CD4-positive, alpha-beta T cell treated with Interleukin-17A for 1 hour (primary cell): ENCODE data around the gene FHIT.

Experiments used
- DNase-seq: peaks from one replicate; pipeline ENCODE4 v3.0.0-alpha.2; 2020

FHIT gene

GRCh38 chr3:60250810-60251209 is 1000.4 kb downstream of the FHIT start:
- no peak for DNase-seq

DNA sequence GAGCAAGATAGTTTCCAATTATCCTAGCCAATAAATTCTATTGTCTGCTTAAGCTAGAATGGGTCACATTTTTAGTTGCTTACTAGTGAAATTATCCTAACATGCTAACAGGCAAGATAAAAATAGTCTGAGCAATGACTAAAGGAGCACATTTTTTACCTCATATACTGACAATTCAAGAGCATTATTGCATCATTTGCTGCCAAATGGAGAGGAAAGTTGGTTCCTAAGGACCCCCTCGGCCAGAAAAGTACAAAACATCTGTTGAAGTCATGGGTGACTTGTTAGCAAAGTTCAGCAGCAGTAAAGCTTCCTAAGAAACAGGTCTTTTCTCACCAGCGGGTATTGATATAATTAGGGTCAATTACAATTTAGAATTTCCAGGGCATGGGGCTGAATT is 1001.0 kb downstream of the FHIT start:
- no peak for DNase-seq

DNA sequence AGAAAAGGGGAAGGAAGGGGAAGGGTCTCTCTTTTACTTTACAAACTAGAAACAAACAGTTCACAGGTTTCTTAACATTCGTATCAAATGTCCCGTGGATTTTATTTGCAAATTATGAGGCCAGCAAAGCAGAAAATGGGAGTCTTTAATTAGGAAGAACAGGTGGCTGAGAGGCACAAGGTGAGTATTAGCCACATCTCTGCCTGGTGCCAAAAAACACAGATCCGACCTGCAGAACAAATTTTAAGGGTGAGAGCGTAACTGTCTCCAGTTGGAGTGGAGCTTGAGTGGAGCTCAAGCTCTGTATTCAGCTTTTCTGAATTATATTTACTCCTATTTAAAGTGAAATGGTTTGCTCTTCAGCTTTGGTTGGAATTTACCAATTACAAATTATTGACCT is 1004.9 kb downstream of the FHIT start:
- no peak for DNase-seq

DNA sequence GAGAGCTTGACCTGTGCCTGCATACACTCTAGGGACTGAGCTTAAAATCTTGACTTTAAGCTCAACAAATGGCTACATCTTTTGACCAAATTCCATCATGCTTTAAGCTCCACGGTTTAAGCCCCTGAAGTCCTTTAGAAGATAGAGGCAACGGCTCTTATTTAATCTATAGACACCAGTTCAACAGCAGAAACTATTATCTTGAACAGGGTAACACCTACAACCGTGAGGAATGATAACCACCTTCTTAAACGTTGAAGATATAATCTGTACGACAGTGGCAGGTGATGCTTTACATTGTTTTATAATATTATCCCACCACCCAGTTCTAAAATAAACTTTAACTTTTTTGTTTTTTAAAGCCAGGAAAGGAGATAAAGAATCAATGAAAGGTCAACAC is 1007.8 kb downstream of the FHIT start:
- DNase-seq, result no peak

DNA sequence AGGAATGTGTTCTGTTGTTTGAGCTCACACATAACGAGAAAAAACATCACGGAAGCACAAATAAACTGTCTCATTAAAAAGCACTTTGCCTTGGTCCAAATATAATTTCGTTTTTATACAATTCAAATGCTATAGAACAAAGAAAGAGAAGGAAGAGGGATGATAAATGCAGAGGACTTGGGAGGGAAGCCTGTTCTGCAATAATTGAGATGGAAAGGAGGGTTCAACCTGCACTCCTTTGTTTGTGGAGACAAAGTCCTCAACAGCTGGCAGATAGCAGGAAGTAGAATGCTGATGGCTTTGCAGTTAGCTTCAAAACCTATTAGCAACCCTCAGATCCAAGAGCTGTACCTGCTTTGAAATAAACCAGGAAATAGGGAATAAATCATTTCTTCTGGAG is 1010.8 kb downstream of the FHIT start:
- DNase-seq, result no peak

DNA sequence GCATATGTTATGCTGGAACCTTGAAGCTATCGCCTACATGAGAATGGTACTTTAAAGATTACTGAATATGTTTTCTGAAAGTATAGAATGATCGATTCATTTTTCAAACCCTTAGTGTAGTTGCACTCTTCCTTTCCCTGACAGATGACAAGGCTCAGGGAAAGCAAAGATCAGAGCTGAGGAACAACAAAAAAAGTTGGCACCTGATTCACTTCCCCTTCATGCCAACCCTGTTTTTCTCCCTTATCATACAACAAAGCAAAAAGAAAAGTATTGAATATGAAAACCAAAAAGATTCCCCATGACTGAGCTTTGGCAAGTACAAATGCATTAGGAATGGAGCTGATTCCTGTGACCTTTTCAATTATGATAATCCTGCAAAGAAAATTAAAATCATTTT is 1012.7 kb downstream of the FHIT start:
- no peak for DNase-seq

DNA sequence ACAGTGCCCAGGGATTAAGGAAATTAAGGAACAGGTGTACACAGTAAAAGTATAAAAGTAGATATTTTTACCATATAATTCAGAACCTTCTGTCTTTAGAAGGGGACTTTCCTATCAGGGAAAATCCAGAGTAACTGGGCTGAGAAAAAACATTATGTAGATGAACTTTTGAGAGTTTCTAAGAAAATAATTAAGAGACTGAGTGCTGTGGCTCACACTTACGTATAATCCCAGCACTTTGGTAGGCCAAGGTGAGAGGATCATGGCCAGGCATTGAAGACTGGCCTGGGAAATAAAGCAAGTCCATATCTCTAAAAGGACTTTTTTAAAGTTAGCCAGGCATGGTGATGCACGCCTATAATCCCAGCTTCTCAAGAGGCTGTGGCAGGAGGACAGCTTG is 1021.8 kb downstream of the FHIT start:
- DNase-seq, result no peak

- no peak for DNase-seq
Observed at GRCh38 chr3:60228823-60229222, 1022.4 kb downstream of the FHIT start.

DNA sequence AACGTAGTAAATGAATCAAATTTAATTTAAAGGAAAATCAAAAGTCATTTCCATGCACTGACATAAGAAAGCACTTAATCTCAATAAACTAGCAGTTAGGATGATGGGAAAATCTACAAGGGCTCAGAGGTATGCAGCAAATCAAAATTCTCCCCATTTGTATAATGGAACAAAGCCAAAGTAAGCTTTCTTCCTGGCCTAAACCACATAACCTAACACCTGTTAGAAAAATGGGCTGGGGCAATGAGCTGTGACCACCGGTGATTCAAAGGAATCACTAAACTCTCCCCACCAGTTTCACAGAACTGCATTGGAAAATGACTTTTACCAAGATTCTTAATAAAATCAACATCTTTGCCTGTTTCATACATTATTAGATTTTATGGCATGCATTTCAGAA is 1024.3 kb downstream of the FHIT start:
- DNase-seq, result no peak

GRCh38 chr3:60225848-60226247 is 1025.4 kb downstream of the FHIT start:
- no peak for DNase-seq

DNA sequence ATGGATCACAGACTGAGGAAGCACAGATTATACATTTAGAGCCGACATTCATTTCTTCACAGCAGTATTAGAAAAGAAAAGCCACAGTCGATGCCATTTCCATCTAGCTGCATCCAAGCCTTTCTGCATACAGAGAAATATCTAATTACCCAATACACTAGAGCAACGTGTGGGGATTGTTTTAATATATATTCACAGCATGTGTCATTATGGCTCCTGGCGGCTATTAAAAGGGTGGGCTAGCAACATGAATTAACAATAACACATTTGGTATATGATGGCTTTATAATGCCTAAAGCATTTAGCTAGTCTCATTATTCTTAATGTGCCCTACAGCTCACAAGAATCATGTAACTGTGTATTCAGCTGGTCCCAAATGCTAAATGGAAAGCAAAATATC is 1030.5 kb downstream of the FHIT start:
- DNase-seq, result no peak

DNA sequence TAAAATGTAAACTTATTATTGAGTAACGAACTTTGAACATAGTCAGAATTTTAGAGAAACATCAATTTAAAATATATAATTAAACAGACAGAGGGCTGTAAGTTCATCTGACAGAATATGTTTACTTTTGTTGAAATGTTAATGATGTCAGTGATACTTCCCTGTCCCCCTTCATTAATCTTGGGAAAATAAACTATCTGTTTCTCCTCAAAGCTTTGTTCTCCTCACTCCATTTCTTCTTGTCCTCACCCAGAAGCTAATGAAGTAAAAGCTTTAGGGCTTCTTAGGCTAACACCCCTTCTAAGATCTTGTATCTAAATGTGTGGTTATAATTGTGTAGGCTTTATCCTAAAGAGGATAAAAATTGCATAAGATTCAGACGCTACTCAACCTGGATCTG is 1031.8 kb downstream of the FHIT start:
- DNase-seq, result no peak

- no peak for DNase-seq
Observed at GRCh38 chr3:60217156-60217911, 1033.9 kb downstream of the FHIT start.

- no peak for DNase-seq
Observed at GRCh38 chr3:60216462-60217075, 1034.7 kb downstream of the FHIT start.

DNA sequence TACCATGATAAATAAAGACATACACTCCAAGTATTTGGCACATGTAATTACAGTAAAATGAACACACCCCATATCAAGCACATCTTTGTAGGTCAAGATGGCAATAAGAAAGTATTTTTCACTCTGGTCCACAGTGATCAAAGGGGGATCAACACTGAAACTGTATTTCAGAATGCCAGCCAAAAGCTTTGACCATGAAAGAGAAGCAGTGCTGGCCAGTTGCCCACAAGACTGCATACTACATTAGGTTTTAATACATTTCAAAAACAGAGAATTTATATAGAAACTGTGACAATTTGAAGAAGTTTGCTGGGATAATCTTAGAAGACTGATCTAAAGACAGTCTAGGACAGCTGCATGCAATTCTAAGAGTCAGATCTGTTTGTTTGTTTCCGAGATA is 1035.3 kb downstream of the FHIT start:
- DNase-seq, result no peak

DNA sequence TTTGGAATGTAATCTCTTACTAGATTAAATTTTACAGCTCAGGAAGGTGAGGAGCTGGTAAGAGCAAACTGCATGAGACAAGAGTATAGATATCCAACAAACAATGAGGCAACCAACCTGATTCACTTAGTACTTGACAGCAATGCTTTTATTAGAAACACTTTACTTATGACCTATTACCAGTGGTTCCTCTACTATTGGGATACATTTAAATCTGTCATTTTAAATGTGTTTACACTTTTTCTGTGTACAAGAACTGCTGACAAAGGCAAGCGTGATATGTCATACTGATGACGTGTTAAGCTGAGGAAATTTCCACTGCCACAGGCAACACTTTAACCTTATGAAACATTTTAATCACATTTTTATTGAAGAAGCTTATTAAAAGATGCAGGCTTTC is 1043.3 kb downstream of the FHIT start:
- no peak for DNase-seq

DNA sequence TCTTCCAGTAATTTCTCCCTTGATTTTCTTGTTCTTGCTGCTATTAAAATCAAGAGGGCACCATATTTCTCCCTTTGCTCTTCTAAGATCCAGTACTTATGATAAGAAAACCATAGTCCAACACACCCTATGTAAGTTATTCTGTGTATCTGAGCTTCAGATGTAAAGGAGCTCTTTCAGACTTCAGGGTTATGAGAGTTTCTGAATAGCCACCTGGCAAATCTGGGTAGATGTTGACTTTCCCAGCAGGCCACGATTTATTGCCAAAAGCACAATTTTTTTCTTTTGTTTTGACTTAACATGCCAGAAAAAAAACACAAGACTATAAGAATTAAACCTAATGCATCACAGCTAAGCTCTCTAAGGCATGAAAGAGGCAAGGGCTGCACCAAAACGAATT is 1045.0 kb downstream of the FHIT start:
- no peak for DNase-seq

DNA sequence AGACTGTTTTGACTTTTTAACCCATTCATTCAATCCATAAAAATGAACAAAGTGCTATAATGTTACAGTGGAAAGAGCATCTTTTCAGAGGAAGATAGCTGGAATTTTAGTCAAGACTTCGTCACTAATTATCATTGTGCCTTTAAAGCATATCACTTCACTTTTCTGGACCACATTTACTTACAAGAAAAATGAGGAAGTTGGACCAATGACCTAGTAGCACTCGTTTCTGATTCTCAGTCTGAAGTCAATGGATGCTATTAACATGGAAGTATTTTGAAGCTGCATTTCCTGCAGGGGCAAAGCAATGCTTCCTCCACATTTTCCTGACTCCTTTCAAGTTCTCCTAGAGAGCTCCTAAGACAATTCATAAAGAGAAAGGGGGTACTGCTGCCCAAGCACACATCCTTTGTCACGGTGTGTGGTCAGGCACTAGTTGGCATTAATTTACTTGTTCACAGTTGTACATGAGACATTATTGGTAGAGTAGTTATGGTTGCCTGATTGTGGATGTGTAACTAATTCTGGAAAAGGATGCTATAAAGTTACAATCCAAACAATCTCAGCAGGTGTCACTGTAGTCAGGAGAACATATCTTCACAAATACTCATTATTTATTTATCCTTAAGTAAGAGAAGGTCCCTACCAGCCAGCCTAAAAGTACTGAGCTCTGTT is 1049.1 kb downstream of the FHIT start:
- DNase-seq, result no peak

GRCh38 chr3:60199306-60199705 is 1051.9 kb downstream of the FHIT start:
- DNase-seq, result no peak

- DNase-seq, result no peak
Observed at GRCh38 chr3:60198179-60198720, 1053.0 kb downstream of the FHIT start.

DNA sequence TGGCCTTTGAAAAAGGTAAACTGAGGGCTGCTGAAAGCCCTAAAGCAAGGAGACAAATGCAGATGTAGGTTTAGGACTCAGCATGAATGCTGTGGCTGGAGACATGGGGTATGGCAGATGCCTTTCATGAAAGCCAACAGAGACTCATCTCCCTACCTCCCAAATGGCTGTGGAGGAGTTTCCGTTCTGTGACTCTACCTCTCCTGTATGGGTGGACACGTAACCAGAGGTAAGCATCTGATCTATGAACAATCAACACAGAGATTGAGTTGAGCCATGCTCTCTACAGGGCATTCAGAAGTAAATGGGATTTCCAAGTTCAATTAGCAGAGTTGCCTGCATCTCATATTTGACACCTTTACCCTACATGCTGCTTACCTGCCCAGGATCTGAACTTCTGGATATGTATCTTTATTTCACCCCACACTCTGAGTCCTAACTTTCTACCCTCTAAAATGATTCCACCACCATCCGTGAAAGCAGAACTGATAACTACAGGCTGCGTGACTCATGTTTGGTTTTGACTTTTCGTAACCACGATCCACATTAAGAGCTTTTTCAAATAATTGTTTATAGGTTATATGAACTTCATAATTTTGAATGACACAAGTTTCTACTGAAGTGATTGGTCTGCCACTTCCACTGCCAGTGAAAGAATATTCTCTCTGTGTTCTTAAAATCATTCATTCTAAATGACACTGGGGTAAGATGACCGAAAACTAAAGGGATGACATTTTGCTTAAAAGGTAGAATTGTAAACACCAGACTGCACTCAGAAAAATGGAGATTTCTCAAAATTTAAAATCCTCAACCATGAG is 1058.7 kb downstream of the FHIT start:
- DNase-seq, result no peak

DNA sequence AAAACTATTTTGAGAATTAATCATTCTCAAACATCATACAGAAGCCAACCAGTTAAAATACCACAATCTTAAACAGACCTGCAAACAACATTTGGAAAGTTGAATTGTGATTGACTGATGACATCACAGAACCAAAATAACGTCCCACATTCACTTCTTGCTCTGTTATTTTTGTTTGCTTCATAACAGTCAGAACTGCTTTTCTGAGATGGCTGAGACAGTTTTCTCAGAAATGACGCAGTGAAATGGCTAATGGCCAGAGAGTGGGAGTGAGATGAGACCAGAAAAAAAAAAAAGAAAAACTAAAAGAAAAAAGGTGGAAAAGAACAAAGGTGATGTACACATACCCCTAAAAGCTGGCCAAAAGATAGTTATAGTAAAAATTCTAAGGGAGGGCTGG is 1061.2 kb downstream of the FHIT start:
- DNase-seq, result no peak

DNA sequence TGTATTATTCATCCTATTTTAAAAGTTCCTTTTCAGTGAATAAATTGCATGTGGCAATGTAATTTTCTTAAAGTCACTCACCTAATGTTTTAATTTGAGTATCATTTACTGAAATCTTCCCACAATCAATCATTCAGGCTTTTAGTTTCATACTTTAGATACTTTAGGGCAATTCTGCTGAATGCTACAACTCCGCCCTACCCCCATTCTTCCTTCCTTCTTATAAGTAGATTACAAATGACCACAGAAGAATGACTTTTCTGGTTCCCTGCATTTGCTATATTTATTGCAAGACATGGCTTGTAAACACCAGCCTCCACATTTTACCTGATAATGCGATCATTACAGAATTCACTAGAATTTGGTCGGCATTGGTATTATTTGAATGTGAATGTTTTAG is 1061.9 kb downstream of the FHIT start:
- no peak for DNase-seq
